Measurements from ENCODE around the gene RBBP8. TPM values are rescaled to one million over a fixed set of nuclear protein-coding genes. Genes with fewer than 3 reads are reported as not detected.

The RBBP8 gene
- total RNA-seq, 4 donors from 2014 or later: 14.2 to 63.4 (median 32.9) TPM

- ATAC-seq (ENCODE audit: low FRiP score) (peak; percentile 89), DNase-seq (ENCODE audit: low spot score) (no peak)
- TF ChIP-seq, protein P1, sequence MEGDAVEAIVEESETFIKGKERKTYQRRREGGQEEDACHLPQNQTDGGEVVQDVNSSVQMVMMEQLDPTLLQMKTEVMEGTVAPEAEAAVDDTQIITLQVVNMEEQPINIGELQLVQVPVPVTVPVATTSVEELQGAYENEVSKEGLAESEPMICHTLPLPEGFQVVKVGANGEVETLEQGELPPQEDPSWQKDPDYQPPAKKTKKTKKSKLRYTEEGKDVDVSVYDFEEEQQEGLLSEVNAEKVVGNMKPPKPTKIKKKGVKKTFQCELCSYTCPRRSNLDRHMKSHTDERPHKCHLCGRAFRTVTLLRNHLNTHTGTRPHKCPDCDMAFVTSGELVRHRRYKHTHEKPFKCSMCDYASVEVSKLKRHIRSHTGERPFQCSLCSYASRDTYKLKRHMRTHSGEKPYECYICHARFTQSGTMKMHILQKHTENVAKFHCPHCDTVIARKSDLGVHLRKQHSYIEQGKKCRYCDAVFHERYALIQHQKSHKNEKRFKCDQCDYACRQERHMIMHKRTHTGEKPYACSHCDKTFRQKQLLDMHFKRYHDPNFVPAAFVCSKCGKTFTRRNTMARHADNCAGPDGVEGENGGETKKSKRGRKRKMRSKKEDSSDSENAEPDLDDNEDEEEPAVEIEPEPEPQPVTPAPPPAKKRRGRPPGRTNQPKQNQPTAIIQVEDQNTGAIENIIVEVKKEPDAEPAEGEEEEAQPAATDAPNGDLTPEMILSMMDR (IDR thresholded peaks at IDR 0.05): no peak
These were observed 132.9 kb downstream of the RBBP8 start for GRCh38 chr18:23066060-23066459.

DNA sequence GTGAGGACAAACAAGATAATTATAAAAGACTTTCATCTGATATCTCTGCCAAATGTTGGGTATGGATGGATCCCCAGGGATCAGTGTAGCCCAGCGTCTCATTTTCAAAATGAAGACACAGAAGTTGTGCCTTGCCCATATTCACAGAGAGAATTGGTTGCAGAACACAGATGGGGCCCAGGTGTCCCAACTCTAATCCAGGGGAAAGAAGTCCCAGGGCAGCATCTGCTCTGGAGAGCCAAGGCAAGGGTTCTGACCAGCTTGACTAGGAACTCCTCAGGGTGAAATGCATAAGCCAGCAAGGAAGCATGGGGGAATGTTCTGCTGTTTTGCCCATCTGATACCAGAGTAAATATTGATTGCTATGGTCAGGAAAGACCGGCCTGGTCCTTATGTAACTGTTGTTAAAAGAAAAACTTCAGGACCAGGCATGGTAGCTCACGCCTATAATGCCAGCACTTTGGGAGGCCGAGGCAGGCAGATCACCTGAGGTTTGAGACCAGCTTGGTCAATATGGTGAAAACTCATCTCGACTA is 133.4 kb downstream of the RBBP8 start:
- TF ChIP-seq, protein P1 (IDR thresholded peaks at IDR 0.05): no peak
- ATAC-seq (ENCODE audit: low FRiP score) (no peak), DNase-seq (ENCODE audit: low spot score) (no peak)

DNA sequence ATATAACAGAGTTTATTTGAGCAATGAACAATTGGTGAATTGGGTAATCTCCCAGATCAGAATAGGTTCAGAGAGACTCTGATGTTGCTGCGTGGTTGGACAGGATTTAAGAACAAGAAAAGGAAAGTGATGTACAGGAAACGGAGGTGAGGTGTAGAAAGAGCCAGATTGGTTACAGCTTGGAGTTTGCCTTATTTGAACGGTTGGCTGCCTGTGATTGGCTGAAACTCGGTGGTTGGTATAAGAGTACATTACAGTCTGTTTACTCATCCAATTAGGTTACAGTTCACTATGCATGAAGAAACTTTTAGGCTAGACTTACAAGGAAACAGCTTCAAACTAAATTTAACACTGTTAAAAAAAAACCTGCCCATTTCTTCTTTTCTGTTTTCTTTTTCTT is 134.1 kb downstream of the RBBP8 start:
- ATAC-seq (ENCODE audit: low FRiP score): no peak
- TF ChIP-seq, protein P1 (IDR thresholded peaks at IDR 0.05): no peak
- no peak for DNase-seq (ENCODE audit: low spot score)

- TF ChIP-seq, protein P1 (IDR thresholded peaks at IDR 0.05): no peak
- DNase-seq (ENCODE audit: low spot score) (no peak), ATAC-seq (ENCODE audit: low FRiP score) (no peak)
These were observed 134.9 kb downstream of the RBBP8 start for GRCh38 chr18:23068011-23068410.

- ATAC-seq (ENCODE audit: low FRiP score) (no peak), DNase-seq (ENCODE audit: low spot score) (no peak)
- TF ChIP-seq, protein P1 (IDR thresholded peaks at IDR 0.05): no peak
These were observed 135.6 kb downstream of the RBBP8 start for GRCh38 chr18:23068570-23069310.

- ATAC-seq (ENCODE audit: low FRiP score): no peak
- TF ChIP-seq, protein P1 (IDR thresholded peaks at IDR 0.05): no peak
- DNase-seq (ENCODE audit: low spot score): no peak
These were observed 136.4 kb downstream of the RBBP8 start for GRCh38 chr18:23069481-23069880.

DNA sequence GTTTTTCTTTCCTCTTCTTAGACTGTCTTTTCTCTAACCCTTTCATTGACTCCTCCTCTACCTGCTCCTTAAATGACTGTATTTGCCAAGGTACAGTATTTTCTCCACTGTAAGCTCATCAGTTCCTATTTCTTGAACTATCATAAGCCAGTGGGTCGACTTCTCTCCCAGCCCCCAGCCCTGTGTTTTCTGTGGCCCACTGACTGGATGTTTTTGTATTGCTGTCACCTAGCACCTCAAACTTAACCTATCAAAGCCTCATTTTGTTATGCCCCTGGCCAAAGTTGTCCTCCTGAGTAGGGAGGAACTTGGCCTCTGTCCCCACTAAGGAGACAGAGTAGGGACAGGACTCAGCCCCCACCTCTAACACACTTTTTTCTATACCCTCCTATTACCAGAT is 136.8 kb downstream of the RBBP8 start:
- ATAC-seq (ENCODE audit: low FRiP score) (no peak), DNase-seq (ENCODE audit: low spot score) (no peak)
- TF ChIP-seq, protein P1 (IDR thresholded peaks at IDR 0.05): no peak

Measured in omental fat pad (tissue), 4 donors.